Lower leg skin (tissue), 4 donors: ENCODE measurements around the gene RASD2. TPM values are rescaled to one million over a fixed set of nuclear protein-coding genes. Genes with fewer than 3 reads are reported as not detected.

Experiments
- DNase-seq, 2 donors: peaks; one replicate each; pipeline ENCODE4 v3.0.0-alpha.2; 2019; ENCODE audit warnings: low spot score in 2 of 2
- H3K4me3 ChIP-seq: fragments of 200-600 bp; sonication (generic); 2 replicates; pipeline ENCODE4 v1.5.1; 2017; ENCODE audit warnings: mild to moderate bottlenecking, low read depth; ENCODE audit not compliant: poor library complexity, severe bottlenecking
- CTCF ChIP-seq, 3 donors: fragments of 450-650 bp; IDR thresholded peaks; one replicate each; pipeline ENCODE4 v1.5.1; 2016; ENCODE audit warnings: antibody characterized with exemption in 3 of 3, mild to moderate bottlenecking in 3 of 3, moderate library complexity in 2 of 3
- POLR2A ChIP-seq, 2 donors: fragments of 450-650 bp; IDR thresholded peaks; one replicate each; pipeline ENCODE4 v1.6.1; 2016 to 2017; ENCODE audit warnings: antibody characterized with exemption in 2 of 2, mild to moderate bottlenecking in 1 of 2, moderate library complexity in 1 of 2
- WGBS, 2 donors: methylation state at CpG; one replicate each; pipeline ENCODE4 v1.1.5; 2018; 5-methylcytosine and 5-hydroxymethylcytosine counted together
- intact Hi-C: fragments of 100-400 bp; cut with DNase I; formaldehyde crosslinking; loops from one replicate; pipeline ENCODE4 v1.15.0; 2023; ENCODE audit warnings: low total_unique reads
- total RNA-seq, 4 donors: library from RNA; depleted of rRNA; stranded (reverse); fragments of >200 nt; gene quantifications; one replicate each; pipeline ENCODE4 v1.1.0, GENCODE V29; 2016

Gene RASD2
- total RNA-seq, 4 donors from 2014 or later: 0.27 to 3.2 (median 1.4) TPM

GRCh38 chr22:35593071-35593890, 52.6 kb downstream of the RASD2 start:
- H3K4me3 ChIP-seq: no peak overlapping the region
- intact Hi-C loops: no loop called here
- TF ChIP-seq CTCF (IDR thresholded peaks at IDR 0.05) (no peak), POLR2A (IDR thresholded peaks at IDR 0.05) (no peak)
- DNase-seq: no peak
- 50 to 53% methylated on average over 3 of the region's 3 CpGs for WGBS, 2 donors

- TF ChIP-seq CTCF (IDR thresholded peaks at IDR 0.05) (no peak), POLR2A (IDR thresholded peaks at IDR 0.05) (no peak)
- no peak overlapping the region for H3K4me3 ChIP-seq
- WGBS, 2 donors: 83% methylated on average over 11 of the region's 14 CpGs
- no peak for DNase-seq
- intact Hi-C loops: no loop called here
These were observed 53.4 kb downstream of the RASD2 start for GRCh38 chr22:35593891-35594470.

GRCh38 chr22:35594686-35595085, 54.1 kb downstream of the RASD2 start:
- DNase-seq: no peak
- no peak for TF ChIP-seq CTCF (IDR thresholded peaks at IDR 0.05)
- no peak for TF ChIP-seq POLR2A (IDR thresholded peaks at IDR 0.05)
- H3K4me3 ChIP-seq: no peak overlapping the region
- 90 to 96% methylated on average over 5 of the region's 5 CpGs for WGBS, 2 donors
- intact Hi-C loops: no loop called here

GRCh38 chr22:35596821-35597220, 56.2 kb downstream of the RASD2 start:
- DNase-seq: no peak
- no peak for TF ChIP-seq CTCF (IDR thresholded peaks at IDR 0.05)
- no peak for TF ChIP-seq POLR2A (IDR thresholded peaks at IDR 0.05)
- H3K4me3 ChIP-seq: no peak overlapping the region
- WGBS, 2 donors: 75 to 77% methylated on average over 7 of the region's 7 CpGs
- intact Hi-C loops: no loop called here

GRCh38 chr22:35597692-35598395, 57.2 kb downstream of the RASD2 start:
- intact Hi-C loops: no loop called here

More at GRCh38 chr22:35597692-35598395, 57.2 kb downstream of the RASD2 start:
- 80 to 93% methylated on average over 13 to 16 of the region's 16 CpGs for WGBS, 2 donors
- TF ChIP-seq CTCF (IDR thresholded peaks at IDR 0.05) (no peak), POLR2A (IDR thresholded peaks at IDR 0.05) (no peak)
- H3K4me3 ChIP-seq: no peak overlapping the region
- DNase-seq: no peak
